GM18858 (cell line): ENCODE measurements around the gene ZNF428.
"Not testable (repeated sequence)": the region's sequence is repeated elsewhere in the genome, so short reads cannot be mapped to it uniquely, and the experiment has no call there.

Source experiments
- ATAC-seq: cut with Tn5 transposase; IDR thresholded peaks from one replicate; pipeline ENCODE4 v1.9.1; 2021; ENCODE audit not compliant: unreplicated experiment

The ZNF428 gene

DNA sequence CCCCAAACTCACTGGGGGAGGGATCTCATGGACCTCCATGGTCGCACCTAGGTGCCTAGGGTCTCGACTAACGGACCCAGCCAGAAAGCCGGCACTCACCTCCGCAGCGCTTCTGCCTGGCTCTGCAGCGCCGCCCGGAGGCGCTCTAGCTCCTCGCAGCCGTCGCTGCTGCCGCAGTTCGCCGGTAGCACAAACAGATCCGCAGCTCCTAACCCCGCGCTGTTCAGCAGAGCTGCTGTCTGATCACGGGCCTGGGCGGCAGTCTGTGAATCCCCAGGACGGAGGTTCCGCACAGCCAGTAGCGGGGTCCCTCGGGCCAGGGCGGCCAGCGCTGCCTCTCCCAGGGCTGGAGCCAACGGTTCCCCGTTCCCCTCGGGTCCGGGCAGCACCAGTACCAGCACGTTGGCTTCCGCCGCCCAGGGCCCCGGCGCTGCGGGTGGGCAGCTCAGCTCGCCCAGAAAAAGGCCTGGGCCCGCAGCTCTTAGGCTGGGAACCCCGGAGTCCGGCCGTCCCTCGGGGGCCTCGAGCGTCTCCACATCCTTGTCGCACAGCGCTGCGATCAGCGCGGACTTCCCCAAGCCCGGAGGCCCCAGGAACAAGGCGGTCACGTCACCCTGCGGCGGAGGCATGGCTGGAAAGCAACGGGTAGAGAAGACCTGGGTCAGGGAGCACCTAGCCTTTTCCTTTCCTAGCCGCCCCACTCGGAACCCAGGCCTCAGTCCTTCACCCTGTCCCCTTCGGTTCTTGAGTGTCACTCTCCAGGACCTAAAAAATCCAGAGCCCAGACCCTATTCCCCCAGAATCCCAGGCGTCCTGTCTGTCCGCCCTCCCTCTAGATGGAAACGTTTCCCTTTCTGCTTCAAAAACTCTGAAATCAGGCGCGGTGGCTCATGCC lies 24.5 kb downstream of the ZNF428 start:
- no peak for ATAC-seq

DNA sequence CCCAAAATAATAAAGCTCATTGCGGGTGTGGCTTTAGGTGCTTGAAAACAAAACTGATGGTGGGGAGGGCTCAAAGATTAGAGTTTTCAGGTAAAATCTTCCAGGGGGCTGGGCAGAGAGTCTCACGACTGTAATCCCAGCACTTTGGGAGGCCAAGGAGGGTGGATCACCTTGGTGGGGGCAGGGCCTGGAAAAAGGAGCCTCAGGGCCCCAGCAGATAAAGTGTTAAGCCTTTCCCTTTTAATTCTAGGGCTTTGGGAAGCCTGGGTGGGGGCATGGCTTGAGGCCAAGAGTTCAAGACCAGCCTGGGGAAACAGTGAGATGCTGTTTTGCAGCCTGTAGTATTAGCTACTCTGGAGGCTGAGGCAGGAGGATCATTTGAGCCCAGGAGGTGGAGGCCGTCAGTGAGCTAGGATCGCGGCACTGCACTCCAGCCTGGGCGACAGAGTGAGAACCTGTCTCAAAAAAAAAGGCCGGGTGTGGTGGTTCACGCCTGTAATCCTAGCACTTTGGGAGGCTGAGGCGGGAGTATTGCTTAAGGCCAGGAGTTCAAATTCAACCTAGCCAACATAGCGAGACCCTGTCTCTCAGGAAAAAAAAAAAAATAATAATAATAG lies 25.2 kb downstream of the ZNF428 start:
- no peak for ATAC-seq

DNA sequence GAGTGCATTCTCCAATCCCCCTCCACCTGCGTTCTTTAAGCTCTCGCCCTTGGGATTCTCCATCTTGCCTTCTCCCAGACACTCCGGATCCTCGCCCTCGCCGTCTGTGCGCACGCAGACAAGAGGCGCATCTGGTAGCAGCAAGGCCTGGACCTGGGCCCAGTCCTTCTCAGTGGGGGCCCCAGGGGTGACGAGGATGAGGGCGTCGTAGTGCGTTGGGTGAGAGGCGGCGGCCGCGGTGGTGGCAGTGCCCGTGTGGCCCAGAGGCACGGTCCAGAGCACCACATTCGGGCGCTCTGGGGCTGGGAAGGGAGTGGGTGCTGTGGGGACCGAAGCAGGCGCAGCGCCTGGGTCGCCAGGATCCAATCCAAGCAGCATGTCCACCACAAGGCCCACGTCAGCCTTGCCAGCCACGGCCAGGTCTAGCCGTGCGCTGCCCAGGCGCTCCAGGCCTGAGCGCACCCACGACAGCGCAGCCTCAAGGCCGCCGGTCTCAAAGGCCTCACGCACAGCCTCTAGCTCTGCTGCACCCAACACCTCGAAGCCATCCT lies 26.6 kb downstream of the ZNF428 start:
- no peak for ATAC-seq

DNA sequence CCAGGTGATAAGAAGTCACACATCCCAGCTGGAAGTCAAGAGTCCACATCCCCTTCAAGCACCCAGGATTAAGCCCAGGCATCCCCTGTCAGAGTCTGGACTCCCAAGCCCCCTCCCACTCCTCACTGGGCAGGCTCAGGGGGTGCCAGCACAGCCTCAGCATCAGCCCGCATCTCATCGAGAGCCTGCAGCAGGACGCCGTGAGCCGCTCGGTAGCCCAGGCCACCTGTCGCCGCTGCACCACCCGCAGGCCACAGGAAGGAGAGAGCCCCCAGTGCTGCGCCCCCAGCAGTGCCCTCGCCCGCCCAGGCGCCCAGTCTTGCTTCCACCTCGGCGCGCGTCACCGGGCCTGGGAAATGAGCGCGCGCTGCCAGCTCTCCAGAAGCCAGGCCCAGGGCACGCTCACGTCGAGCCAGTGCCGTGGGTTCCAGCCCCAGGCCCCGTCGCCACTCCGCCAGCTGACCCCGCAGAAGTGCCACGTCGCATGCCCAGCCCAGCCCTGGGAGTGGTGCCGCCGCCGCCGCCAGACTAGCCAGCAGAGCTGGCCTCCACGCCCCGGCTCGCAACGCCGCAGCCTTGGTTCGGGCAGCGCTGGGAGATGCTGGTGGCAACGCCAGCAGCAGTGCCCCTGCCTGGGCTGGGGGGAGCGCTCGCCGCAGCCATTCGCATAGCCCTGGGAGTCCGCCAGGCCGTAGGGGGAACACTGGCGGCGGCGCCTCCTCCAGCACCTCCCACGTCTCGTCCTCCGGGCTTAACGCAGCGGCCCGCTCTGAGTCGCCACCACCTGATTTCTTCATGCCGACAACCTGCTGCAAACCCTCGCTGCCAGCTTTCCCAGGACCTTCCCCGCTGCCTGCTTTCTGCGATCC lies 27.3 kb downstream of the ZNF428 start:
- ATAC-seq = no peak

DNA sequence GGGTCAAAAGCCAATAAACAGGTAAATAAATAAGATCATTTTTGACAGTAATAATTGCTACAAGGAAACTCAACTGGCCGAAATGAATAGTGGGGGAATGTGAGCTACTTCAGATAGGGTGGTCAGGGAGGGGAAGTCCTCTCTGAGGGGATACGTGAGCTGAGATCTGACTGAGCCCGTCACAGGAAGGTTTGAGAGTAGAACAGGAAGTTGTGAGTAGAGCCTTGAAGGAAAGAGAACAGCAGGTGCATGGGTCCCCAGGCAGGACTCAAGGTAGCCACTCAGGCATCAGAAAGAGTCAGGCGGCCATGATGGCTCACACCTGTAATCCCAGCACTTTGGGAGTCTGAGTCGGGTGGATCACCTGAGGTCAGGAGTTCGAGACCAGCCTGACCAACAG lies 29.8 kb downstream of the ZNF428 start:
- no peak for ATAC-seq

DNA sequence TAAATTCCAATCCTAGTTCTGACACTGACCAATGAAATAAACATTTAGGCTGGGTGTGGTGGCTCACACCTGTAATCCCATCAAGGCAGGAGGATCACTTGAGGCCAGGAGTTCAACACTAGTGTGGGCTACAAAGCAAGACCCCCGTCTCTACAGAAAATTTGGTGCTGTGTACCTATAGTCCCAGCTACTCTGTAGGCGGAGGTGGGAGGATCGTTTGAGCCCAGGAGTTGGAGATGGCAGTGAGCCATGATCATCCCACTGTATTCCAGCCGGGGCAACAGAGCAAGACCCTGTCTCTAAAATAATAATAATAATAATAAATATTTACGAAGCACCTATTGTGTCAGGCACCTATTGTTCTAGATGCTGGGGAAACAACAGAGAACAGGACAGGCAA lies 30.2 kb downstream of the ZNF428 start:
- ATAC-seq = no peak

DNA sequence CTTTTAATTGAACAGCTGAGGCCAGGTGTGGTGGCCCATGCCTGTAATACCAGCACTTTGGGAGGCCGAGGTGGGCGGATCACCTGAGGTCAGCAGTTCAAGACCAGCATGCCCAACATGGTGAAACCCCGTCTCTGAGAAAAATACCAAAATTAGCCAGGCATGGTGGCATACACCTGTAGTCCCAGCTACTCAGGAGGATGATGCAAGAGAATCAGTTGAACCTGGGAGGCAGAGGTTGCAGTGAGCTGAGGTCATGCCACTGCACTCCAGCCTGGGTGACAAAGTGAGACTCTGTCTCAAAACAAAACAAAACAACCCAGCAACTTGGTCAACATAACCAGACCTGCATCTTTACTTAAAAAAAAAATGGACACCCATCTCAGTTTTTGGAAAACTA lies 32.4 kb downstream of the ZNF428 start:
- ATAC-seq = not testable (repeated sequence)

DNA sequence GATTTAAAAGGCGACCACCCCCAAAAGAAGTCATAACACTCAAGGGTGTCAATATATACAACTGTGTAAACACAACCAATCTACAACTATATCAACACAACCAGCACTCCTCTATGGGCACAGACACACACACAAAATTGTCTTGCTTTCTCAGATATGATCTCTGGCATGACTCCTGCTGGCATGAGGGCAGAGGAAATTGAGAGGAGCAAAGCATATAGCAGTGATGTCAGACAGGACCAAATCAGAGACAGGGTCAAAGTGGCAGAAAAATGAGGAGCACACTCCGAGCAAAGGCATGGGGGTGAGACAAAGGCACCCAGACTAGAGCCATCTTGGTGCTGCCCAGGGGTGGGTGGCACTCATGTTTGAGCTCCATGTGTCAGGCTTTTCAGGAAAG lies 33.1 kb downstream of the ZNF428 start:
- ATAC-seq = no peak

DNA sequence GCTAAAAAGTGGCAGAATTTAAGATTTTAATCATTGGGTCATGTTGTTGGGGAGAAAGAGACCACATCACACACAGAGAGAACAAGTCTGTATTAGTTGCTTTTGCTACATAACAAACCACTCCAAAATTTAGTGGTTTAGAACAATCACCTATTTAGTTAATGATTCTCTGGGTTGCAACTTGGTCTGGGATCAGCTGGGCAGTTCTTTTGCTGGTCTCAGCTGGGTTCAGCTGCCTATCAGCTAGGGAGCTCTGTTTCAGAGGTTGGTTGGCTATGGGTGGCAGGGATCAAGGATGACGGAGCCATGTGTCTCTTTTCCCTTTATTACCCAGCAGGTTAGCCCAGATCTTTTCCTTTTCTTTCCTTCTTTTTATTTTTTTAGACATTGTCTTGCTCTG lies 34.9 kb downstream of the ZNF428 start:
- ATAC-seq = no peak

DNA sequence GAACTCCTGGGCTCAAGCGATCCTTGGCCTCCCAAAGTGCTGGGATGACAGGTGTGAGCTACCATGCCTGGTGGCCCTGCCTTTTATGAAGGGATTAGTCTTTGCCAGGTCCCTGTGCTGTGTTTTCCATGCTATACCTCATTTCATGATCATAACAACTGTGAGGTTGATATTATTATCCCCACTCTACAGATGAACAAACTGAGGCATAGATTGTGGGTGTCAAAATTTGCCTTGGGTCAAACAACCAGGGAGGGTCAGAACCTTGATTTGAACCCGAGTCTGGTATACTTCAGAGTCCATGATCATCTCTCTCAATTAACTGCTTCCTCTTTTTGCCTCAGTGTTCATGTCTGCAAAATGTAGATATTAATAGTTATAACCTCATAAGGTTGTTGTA lies 36.9 kb downstream of the ZNF428 start:
- no peak for ATAC-seq

DNA sequence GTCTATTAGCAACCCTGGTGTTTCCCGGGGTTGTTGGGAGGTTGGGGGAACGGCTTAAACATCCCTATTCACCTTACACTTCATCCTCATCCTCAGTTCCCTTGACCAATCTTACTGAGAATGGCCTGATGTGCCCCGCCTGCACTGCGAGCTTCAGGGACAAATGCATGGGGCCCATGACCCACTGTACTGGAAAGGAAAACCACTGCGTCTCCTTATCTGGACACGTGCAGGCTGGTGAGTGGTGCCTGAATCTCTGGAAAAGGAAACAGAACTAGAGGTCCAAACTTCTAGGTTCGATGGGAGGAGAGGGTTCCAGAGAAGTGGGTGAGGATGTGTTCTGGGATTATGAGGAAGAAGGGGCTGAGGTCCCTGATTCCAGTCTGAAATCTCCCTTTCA lies 38.0 kb downstream of the ZNF428 start:
- ATAC-seq = no peak

DNA sequence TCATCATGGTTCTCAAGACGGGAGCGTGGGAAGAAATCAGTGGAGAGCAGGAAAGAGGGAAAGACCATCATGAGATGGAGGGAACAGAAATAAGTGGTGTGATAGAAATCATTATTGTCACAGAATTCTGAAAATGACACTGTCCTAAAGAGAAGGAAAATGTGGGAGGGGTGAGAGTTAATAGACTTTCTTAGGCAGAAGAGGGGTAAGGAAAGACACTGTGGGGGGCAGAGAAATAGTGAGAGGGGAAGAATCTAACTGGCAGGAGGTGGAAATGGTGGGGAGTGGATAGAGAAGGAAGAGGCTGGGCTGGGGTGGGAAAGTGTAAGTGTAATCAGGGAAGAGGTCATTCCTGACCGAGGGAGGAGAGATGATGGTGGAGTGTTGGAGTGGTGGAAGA lies 40.6 kb downstream of the ZNF428 start:
- ATAC-seq = no peak

DNA sequence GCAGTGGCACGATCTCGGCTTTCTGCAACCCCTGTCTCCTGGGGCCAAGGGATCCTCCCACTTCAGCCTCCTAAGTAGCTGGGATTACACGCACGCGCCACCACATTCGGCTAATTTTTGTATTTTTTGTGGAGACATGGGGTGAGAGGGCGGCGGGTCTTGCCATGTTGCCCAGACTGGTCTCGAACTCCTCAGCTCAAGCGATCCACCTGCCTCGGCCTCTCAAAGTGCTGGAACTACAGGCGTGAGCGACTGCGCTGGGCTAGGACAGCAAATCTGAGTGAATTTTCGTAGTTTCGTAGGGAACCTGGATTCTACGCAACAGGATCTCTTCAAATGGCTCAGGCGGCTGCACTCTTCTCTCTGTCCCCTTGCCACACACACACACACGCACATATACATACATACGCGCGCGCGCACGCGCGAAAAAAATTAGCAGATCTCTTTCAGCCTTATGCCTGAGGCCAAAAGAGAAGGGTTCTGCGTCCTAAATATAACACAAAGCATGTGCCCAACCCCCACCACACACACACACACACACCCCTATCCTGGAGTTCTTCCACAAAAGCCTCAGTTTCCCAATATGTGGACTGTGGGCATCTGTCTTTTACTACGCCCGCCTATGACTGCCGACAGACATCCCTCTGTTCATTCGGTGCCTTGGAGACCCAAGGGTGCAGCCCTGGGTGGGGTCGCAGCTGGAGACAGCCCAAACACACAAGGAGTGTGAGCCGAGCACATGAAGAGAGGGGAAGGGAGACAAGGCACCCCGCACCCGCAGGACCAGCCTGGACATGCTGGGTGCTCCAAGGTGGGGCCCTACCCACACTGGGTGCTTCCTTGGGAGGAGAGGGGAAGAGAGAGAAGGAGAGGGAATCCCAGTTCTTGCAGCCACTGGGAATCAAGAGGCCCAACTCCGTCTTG lies 43.2 kb downstream of the ZNF428 start:
- ATAC-seq = no peak

DNA sequence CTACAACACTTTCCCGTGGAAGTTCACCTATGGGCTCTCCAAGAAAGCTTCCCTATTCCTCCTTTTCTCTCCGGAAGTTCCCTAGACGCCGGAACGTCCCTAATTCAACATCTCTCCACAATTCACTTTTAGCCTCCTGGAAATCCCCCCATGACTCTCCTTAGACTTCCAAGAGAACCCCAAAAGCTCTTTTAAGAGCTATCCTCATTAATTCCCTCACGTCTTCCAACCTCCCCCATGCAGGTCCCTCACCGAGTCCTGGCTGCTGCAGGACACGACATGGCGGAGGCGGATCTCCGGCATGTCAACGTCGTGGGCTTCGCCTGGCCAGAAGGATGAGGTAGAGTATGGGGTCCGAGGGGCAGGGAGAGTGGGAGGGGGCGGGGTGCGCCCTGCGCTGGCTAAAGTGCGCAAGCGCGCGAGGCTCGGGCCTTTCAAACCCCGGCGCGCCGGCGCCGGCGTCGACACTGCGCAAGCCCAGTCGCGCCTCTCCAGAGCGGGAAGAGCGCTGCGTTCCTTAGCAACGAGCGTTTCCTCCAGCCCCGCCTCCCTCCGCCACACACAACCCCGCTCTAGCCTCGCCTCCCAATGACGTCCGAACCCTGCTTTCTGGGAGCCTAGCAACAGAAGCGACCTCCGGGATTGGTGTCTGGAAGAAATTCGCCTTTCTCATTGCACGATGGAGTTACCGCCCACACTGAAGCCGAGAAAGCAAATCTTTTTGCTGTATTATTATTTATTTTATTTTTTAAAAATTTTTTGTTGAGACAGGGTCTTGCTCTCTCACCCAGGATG lies 44.1 kb downstream of the ZNF428 start, which contains the start of the genes PINLYP and XRCC1:
Gene PINLYP, plus strand, starts transcription at position 646 of the 795 bp plus-strand sequence. CDS start 1,391 bp downstream, outside the sequence.
Gene XRCC1, minus strand, starts transcription at position 372 of the 795 bp plus-strand sequence. Its CDS starts 69 bp downstream, at position 303.
- ATAC-seq = peak; percentile 82

DNA sequence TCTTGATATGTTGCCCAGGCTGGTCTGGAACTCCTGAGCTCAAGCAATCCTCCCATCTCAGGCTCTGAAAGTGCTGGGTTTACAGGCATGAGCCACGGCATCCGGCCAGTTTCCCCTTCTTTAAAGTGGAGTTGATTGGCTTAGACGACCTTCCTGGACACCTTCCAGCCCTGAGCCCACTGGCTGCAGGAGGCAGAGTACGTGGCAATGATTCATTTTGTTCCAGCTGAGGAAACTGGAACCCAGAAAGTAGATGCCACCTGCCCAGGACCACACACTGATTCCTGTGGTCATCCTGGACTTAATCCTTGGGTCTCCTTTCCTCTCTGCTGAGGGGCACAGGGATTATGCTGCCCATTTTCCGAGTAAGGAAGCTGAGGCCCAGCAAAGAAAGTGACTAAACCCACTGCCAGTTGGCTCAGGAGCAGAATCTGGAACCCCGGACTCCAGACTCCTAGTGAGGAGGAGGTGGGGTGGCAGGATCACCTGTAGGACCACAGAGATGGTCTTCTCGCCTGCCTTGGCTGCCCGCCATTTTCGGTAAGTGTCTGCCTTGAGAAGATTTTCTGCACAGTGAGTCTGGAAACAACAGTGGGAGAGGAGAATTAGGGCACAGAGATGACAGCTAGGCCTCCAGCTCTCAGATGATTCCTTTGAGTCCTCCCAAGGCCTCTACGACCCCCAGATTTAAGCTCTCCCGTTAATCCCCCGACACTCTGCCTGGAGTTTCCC lies 44.8 kb downstream of the ZNF428 start:
- ATAC-seq = no peak

DNA sequence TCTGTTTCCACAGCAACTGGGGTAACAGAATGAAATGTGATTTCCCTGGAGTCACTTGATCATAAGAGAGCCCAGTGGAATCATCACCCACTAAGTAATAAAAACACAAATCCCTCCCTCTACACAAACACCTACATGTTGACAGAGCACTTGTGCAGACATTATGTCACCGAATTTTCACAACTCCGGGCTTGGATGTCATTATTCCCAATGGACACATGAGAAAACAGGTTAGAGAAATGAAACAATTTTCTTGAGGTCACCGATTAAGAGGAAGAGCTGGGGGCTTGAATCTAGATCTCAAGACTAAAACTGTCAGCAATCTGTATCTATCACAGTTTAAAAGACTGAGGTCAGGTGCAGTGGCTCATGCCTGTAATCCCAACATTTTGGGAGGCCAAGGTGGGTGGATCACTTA lies 47.2 kb downstream of the ZNF428 start:
- ATAC-seq = no peak

DNA sequence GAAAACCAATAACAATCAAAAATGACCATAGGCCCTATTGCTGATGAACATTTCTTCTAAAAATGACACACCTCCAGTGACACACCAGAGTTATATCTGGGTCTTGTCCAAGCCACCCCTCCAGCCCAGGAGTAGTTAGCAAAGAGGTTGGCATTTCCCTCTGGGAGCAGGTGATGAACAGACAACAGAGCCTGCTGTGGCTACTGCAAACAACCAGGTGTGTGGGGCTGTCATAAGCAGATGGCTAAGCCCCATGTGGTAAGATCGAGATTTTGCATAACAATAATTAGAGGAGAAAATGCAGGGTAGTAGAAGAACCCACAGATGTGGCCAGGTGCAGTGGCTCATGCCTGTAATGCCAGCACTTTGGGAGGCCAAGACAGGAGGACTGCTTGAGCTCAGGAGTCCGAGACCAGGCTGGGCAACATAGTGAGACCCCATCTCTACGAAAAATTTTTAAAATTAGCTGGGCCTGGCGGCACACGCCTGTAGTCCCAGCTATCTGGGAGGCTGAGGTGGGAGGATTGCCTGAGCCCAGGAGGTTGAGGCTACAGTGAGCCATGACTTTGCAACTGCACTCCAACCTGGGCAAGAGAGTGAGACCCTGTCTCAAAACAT lies 49.1 kb downstream of the ZNF428 start:
- ATAC-seq = no peak

DNA sequence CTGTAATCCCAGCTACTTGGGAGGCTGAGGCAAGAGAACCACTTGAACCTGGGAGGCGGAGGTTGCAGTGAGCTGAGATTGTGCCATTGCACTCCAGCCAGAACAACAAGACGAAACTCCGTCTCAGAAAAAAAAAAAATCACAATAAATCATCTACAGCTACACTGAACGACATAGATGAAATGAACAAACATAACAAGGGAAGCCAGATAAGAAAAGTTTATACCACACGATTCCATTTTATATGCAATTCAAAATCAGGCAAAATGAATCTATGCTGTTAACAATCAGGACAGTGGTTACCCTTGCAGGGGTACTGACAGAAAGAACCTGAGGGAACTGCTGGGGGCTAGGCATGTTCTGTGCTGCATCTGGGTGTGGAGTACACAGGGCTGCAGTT lies 49.8 kb downstream of the ZNF428 start:
- ATAC-seq = no peak
